ENCODE data around the gene PEMT.
"Not testable (repeated sequence)": the region's sequence is repeated elsewhere in the genome, so short reads cannot be mapped to it uniquely, and the experiment has no call there.

PEMT gene

GRCh38 chr17:17466511-17466910 is 125.0 kb downstream of the PEMT start:
- Histone ChIP-seq H3K27ac (replicated peaks) (no peak overlapping the region), H3K27me3 (ENCODE audit: insufficient read depth, poor library complexity, severe bottlenecking) (no peaks in the 10 kb centered on the region), H3K4me3 (replicated peaks; ENCODE audit: insufficient read depth, low read length) (no peak overlapping the region)
- TF ChIP-seq REST (IDR thresholded peaks at IDR 0.05; ENCODE audit: insufficient replicate concordance, low read depth) (no peak), CTCF (IDR thresholded peaks at IDR 0.05; ENCODE audit: insufficient read depth, low read length) (no peak), POLR2AphosphoS5 (IDR thresholded peaks at IDR 0.05; ENCODE audit: low read depth) (no peak), GABPA (IDR thresholded peaks at IDR 0.05; ENCODE audit: low read depth) (no peak)
- no peak for DNase-seq (ENCODE audit: low read depth in 1 of 2, low spot score in 1 of 2)

GRCh38 chr17:17465878-17466277 is 125.6 kb downstream of the PEMT start:
- H3K4me3 ChIP-seq (replicated peaks; ENCODE audit: insufficient read depth, low read length); DNase-seq (ENCODE audit: low read depth in 1 of 2, low spot score in 1 of 2); H3K27me3 ChIP-seq (ENCODE audit: insufficient read depth, poor library complexity, severe bottlenecking); H3K27ac ChIP-seq (replicated peaks): not testable (repeated sequence)

- Histone ChIP-seq H3K27ac (replicated peaks) (no peak overlapping the region), H3K4me3 (replicated peaks; ENCODE audit: insufficient read depth, low read length) (no peak overlapping the region), H3K27me3 (ENCODE audit: insufficient read depth, poor library complexity, severe bottlenecking) (no peaks in the 10 kb centered on the region)
- no peak for DNase-seq (ENCODE audit: low read depth in 1 of 2, low spot score in 1 of 2)
- TF ChIP-seq CTCF (IDR thresholded peaks at IDR 0.05; ENCODE audit: insufficient read depth, low read length) = no peak
These were observed 127.7 kb downstream of the PEMT start for GRCh38 chr17:17463821-17464220.

GRCh38 chr17:17462048-17462824 is 129.3 kb downstream of the PEMT start:
- Histone ChIP-seq H3K27ac (replicated peaks) (no peak overlapping the region), H3K4me3 (replicated peaks; ENCODE audit: insufficient read depth, low read length) (no peak overlapping the region), H3K27me3 (ENCODE audit: insufficient read depth, poor library complexity, severe bottlenecking) (no peaks in the 10 kb centered on the region)
- TF ChIP-seq POLR2AphosphoS5 (IDR thresholded peaks at IDR 0.05; ENCODE audit: low read depth) (no peak), GABPA (IDR thresholded peaks at IDR 0.05; ENCODE audit: low read depth) (no peak), REST (IDR thresholded peaks at IDR 0.05; ENCODE audit: insufficient replicate concordance, low read depth) (no peak), SPI1 (IDR thresholded peaks at IDR 0.05; ENCODE audit: borderline replicate concordance, low read depth) (no peak), CTCF (IDR thresholded peaks at IDR 0.05; ENCODE audit: insufficient read depth, low read length) (no peak)
- DNase-seq (ENCODE audit: low read depth in 1 of 2, low spot score in 1 of 2) = no peak
